Cardiac muscle cell (in vitro differentiated cells and primary cell): ENCODE measurements around the gene GATA5. TPM values are rescaled to one million over a fixed set of nuclear protein-coding genes. Genes with fewer than 3 reads are reported as not detected.

ENCODE experiments used
- DNase-seq, 2 donors: peaks; one replicate each; pipeline versions ENCODE4 v3.0.0 to v3.0.0-alpha.2; 2010 to 2017; ENCODE audit warnings: low read depth in 1 of 2, low spot score in 1 of 2
- H3K27ac ChIP-seq: fragments of 200-600 bp; sonication (generic); 2 replicates; pipeline ENCODE4 v1.5.1; 2016
- H3K27me3 ChIP-seq: fragments of 200-600 bp; sonication (generic); 2 replicates; pipeline ENCODE4 v1.6.0; 2016; ENCODE audit warnings: control low read depth
- H3K36me3 ChIP-seq: fragments of 200-600 bp; sonication (generic); 2 replicates; pipeline ENCODE4 v1.5.1; 2016; ENCODE audit warnings: control low read depth
- H3K4me1 ChIP-seq: fragments of 200-600 bp; sonication (generic); 2 replicates; pipeline ENCODE4 v1.8.1; 2017; ENCODE audit warnings: low read depth, mild to moderate bottlenecking, mixed run types
- H3K4me3 ChIP-seq: fragments of 200-600 bp; sonication (generic); 2 replicates; pipeline ENCODE4 v1.5.1; 2016; ENCODE audit warnings: mild to moderate bottlenecking
- H3K9me3 ChIP-seq: fragments of 200-600 bp; sonication (generic); 2 replicates; pipeline ENCODE4 v1.5.1; 2017; ENCODE audit warnings: low read depth, mild to moderate bottlenecking, control low read depth
- polyA plus RNA-seq: library from polyadenylated mRNA; unstranded; fragments of >200 nt; fragmentation: Nextera tagmentation; extraction: Ambion mirVana; gene quantifications from 2 replicates; pipeline ENCODE4 v1.2.1, GENCODE V29; 2016
- total RNA-seq: library from RNA; depleted of rRNA; stranded (reverse); fragments of >200 nt; gene quantifications from 2 replicates; pipeline ENCODE4 v1.2.3, GENCODE V29; 2016
- TF ChIP-seq, protein P1 (sequence below): IDR thresholded peaks from 2 replicates; pipeline ENCODE4 v1.5.1; 2012; ENCODE audit warnings: low read depth, mild to moderate bottlenecking, low read length

Gene GATA5
- total and polyA plus RNA-seq, 2 experiments from 2014 or later, result 66.8 to 103 TPM

GRCh38 chr20:62482974-62483373, 7.2 kb upstream of the GATA5 start:
- H3K9me3 ChIP-seq, result no peaks in the 10 kb centered on the region
- TF ChIP-seq, protein P1, sequence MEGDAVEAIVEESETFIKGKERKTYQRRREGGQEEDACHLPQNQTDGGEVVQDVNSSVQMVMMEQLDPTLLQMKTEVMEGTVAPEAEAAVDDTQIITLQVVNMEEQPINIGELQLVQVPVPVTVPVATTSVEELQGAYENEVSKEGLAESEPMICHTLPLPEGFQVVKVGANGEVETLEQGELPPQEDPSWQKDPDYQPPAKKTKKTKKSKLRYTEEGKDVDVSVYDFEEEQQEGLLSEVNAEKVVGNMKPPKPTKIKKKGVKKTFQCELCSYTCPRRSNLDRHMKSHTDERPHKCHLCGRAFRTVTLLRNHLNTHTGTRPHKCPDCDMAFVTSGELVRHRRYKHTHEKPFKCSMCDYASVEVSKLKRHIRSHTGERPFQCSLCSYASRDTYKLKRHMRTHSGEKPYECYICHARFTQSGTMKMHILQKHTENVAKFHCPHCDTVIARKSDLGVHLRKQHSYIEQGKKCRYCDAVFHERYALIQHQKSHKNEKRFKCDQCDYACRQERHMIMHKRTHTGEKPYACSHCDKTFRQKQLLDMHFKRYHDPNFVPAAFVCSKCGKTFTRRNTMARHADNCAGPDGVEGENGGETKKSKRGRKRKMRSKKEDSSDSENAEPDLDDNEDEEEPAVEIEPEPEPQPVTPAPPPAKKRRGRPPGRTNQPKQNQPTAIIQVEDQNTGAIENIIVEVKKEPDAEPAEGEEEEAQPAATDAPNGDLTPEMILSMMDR, result no peak
- H3K36me3 ChIP-seq, result no peaks in the 10 kb centered on the region
- peak overlapping the region; percentile 38 for H3K27ac ChIP-seq
- no peaks in the 10 kb centered on the region for H3K27me3 ChIP-seq
- no peak overlapping the region for H3K4me3 ChIP-seq
- no peak for DNase-seq
- peaks cover 95% of the 10 kb centered on the region for H3K4me1 ChIP-seq

DNA sequence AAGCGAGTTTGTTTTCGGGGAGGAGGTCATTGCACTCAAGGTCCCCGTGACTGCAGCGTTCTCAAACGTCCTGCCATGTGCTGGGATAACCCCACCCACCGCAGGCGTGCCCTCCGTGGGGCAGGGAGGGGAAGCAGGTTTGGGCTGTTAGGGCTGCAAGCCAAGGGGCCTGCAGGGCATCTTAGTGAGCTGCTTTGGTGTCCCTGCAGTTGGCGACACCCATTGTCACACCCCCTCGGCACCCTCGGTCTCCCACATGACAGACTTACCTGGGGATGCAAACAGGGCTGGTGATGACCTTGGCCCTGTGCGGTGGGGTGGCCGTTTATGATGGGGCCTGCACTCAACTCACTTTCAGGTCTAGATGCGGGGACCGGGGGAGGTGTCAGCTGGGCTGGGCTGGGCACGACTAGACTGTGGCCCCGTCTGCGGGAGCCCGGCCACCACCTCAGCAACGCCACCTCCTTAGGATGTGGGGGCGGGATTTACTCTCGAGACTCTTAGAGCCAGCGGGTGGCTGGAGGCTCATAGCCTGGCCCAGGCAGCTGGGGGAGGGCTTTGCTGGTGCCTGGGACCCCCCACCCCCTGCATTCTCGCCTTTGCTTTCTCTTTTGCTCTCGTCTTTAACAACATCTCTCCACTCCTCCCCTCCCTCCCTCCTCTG, 6.5 kb upstream of the GATA5 start:
- Histone ChIP-seq H3K36me3 (no peaks in the 10 kb centered on the region), H3K27me3 (no peaks in the 10 kb centered on the region), H3K27ac (peak overlapping the region; percentile 38), H3K4me1 (peaks cover 92% of the 10 kb centered on the region), H3K9me3 (no peaks in the 10 kb centered on the region), H3K4me3 (no peak overlapping the region)
- DNase-seq, result no peak
- TF ChIP-seq, protein P1, result no peak

- Histone ChIP-seq H3K27ac (peak overlapping the region; percentile 62), H3K4me1 (peaks cover 85% of the 10 kb centered on the region), H3K27me3 (no peaks in the 10 kb centered on the region), H3K9me3 (no peaks in the 10 kb centered on the region), H3K36me3 (no peaks in the 10 kb centered on the region), H3K4me3 (no peak overlapping the region)
- no peak for DNase-seq
- TF ChIP-seq, protein P1, result no peak
Observed at GRCh38 chr20:62481425-62482145, 5.8 kb upstream of the GATA5 start.

- DNase-seq, result peak in 1 of 2 donors; percentile 23
- Histone ChIP-seq H3K27me3 (no peaks in the 10 kb centered on the region), H3K36me3 (no peaks in the 10 kb centered on the region), H3K27ac (peak overlapping the region; percentile 62), H3K4me1 (peaks cover 72% of the 10 kb centered on the region), H3K9me3 (no peaks in the 10 kb centered on the region), H3K4me3 (no peak overlapping the region)
- TF ChIP-seq, protein P1, result no peak
Observed at GRCh38 chr20:62480318-62480717, 4.5 kb upstream of the GATA5 start.

- Histone ChIP-seq H3K9me3 (no peaks in the 10 kb centered on the region), H3K27ac (peak overlapping the region; percentile 37), H3K27me3 (no peaks in the 10 kb centered on the region), H3K4me3 (no peak overlapping the region), H3K36me3 (no peaks in the 10 kb centered on the region), H3K4me1 (peaks cover 66% of the 10 kb centered on the region)
- DNase-seq, result peak in 1 of 2 donors; percentile 63
- TF ChIP-seq, protein P1, result no peak
Observed at GRCh38 chr20:62479656-62480055, 3.9 kb upstream of the GATA5 start.
